ENCODE results near the gene DOCK10.
"Not testable (repeated sequence)": the region's sequence is repeated elsewhere in the genome, so short reads cannot be mapped to it uniquely, and the experiment has no call there.

The DOCK10 gene

GRCh38 chr2:224973112-224974016 is 68.9 kb downstream of the DOCK10 start:
- DNase-seq, result no peak

- DNase-seq, result no peak
Observed at GRCh38 chr2:224971214-224971613, 71.1 kb downstream of the DOCK10 start.

- DNase-seq, result no peak
Observed at GRCh38 chr2:224970311-224970710, 72.0 kb downstream of the DOCK10 start.

GRCh38 chr2:224969633-224970260 is 72.5 kb downstream of the DOCK10 start:
- DNase-seq, result no peak

- no peak for DNase-seq
Observed at GRCh38 chr2:224969095-224969494, 73.2 kb downstream of the DOCK10 start.

GRCh38 chr2:224968051-224968450 is 74.2 kb downstream of the DOCK10 start:
- DNase-seq, result no peak

GRCh38 chr2:224966613-224967012 is 75.7 kb downstream of the DOCK10 start:
- no peak for DNase-seq

GRCh38 chr2:224959556-224959955 is 82.7 kb downstream of the DOCK10 start:
- DNase-seq, result no peak

GRCh38 chr2:224958873-224959272 is 83.4 kb downstream of the DOCK10 start:
- DNase-seq, result no peak

- DNase-seq, result no peak
Observed at GRCh38 chr2:224958462-224958857, 83.8 kb downstream of the DOCK10 start.

- DNase-seq, result no peak
Observed at GRCh38 chr2:224957540-224958461, 84.5 kb downstream of the DOCK10 start.

GRCh38 chr2:224956706-224957105 is 85.6 kb downstream of the DOCK10 start:
- DNase-seq, result peak; percentile 72

GRCh38 chr2:224954980-224955379 is 87.3 kb downstream of the DOCK10 start:
- DNase-seq, result no peak

- no peak for DNase-seq
Observed at GRCh38 chr2:224952936-224953657, 89.2 kb downstream of the DOCK10 start.

- DNase-seq, result no peak
Observed at GRCh38 chr2:224951723-224952481, 90.4 kb downstream of the DOCK10 start.

GRCh38 chr2:224948859-224949258 is 93.4 kb downstream of the DOCK10 start:
- no peak for DNase-seq

GRCh38 chr2:224948005-224948404 is 94.3 kb downstream of the DOCK10 start:
- DNase-seq, result no peak

- DNase-seq, result no peak
Observed at GRCh38 chr2:224947566-224947965, 94.7 kb downstream of the DOCK10 start.

- DNase-seq, result no peak
Observed at GRCh38 chr2:224946895-224947294, 95.4 kb downstream of the DOCK10 start.

GRCh38 chr2:224944707-224945547 is 97.3 kb downstream of the DOCK10 start:
- no peak for DNase-seq

- not testable (repeated sequence) for DNase-seq
Observed at GRCh38 chr2:224943601-224944041, 98.6 kb downstream of the DOCK10 start.

Measured in NCI-H2171 treated with DMSO at 0.1 percent for 48 hours (cell line).